Breast epithelium (tissue), 3 donors: ENCODE measurements around the gene SF3B1.

Experiments used
- CTCF ChIP-seq, 3 donors: fragments of 450-650 bp; IDR thresholded peaks; one replicate each; pipeline ENCODE4 v1.5.1; 2016 to 2017; ENCODE audit warnings: antibody characterized with exemption in 3 of 3, mild to moderate bottlenecking in 3 of 3, moderate library complexity in 3 of 3
- POLR2A ChIP-seq: fragments of 450-650 bp; IDR thresholded peaks from one replicate; pipeline ENCODE4 v1.6.1; 2016; ENCODE audit warnings: antibody characterized with exemption, mild to moderate bottlenecking, moderate library complexity
- POLR2AphosphoS5 ChIP-seq, 3 donors: sonication (generic); formaldehyde crosslinking; IDR thresholded peaks; one replicate each; pipeline ENCODE4 v1.6.1; 2017; ENCODE audit warnings: antibody characterized with exemption in 3 of 3

GRCh38 chr2:197477797-197478196 is 43.0 kb upstream of the SF3B1 start:
- TF ChIP-seq CTCF (IDR thresholded peaks at IDR 0.05) (no peak), POLR2AphosphoS5 (IDR thresholded peaks at IDR 0.05) (no peak), POLR2A (no peak)
